GM21526 (cell line): ENCODE measurements around the gene BRPF1.

Experiments
- ATAC-seq: cut with Tn5 transposase; IDR thresholded peaks from one replicate; pipeline ENCODE4 v1.9.1; 2021; ENCODE audit warnings: moderate library complexity; ENCODE audit not compliant: unreplicated experiment, low FRiP score

The BRPF1 gene

GRCh38 chr3:9729419-9729818, 2.1 kb upstream of the BRPF1 start:
- ATAC-seq = no peak

GRCh38 chr3:9730657-9731205, 804 bp upstream of the BRPF1 start:
- ATAC-seq = peak; percentile 27

- peak; percentile 5 for ATAC-seq
Measured at GRCh38 chr3:9732080-9732739, 675 bp downstream of the BRPF1 start.

GRCh38 chr3:9732740-9733115, 1.2 kb downstream of the BRPF1 start:
- no peak for ATAC-seq

GRCh38 chr3:9736831-9737230, 5.3 kb downstream of the BRPF1 start:
- no peak for ATAC-seq

- no peak for ATAC-seq
Measured at GRCh38 chr3:9739181-9739580, 7.6 kb downstream of the BRPF1 start.

- ATAC-seq = no peak
Measured at GRCh38 chr3:9742560-9742959, 11.0 kb downstream of the BRPF1 start.

- no peak for ATAC-seq
Measured at GRCh38 chr3:9743548-9743947, 12.0 kb downstream of the BRPF1 start.

- ATAC-seq = no peak
Measured at GRCh38 chr3:9744162-9744561, 12.6 kb downstream of the BRPF1 start.

GRCh38 chr3:9745521-9745920, 14.0 kb downstream of the BRPF1 start:
- ATAC-seq = no peak

- ATAC-seq = no peak
Measured at GRCh38 chr3:9746330-9746729, 14.8 kb downstream of the BRPF1 start.

GRCh38 chr3:9747267-9747666, 15.7 kb downstream of the BRPF1 start:
- ATAC-seq = no peak

- ATAC-seq = no peak
Measured at GRCh38 chr3:9748031-9748430, 16.5 kb downstream of the BRPF1 start.

- no peak for ATAC-seq
Measured at GRCh38 chr3:9749296-9749644, 17.7 kb downstream of the BRPF1 start.

GRCh38 chr3:9749645-9750555, 18.4 kb downstream of the BRPF1 start, which contains the start of gene OGG1:
Gene OGG1, plus strand, starts transcription at chr3:9749952. Its CDS starts 335 bp downstream, at chr3:9750287.
- ATAC-seq = peak; percentile 86

GRCh38 chr3:9750556-9751411, 19.2 kb downstream of the BRPF1 start:
- no peak for ATAC-seq

GRCh38 chr3:9754678-9755077, 23.1 kb downstream of the BRPF1 start:
- ATAC-seq = no peak

GRCh38 chr3:9757427-9757826, 25.9 kb downstream of the BRPF1 start:
- ATAC-seq = no peak

- ATAC-seq = no peak
Measured at GRCh38 chr3:9760779-9761505, 29.4 kb downstream of the BRPF1 start.

GRCh38 chr3:9761919-9762318, 30.4 kb downstream of the BRPF1 start:
- no peak for ATAC-seq
